ENCODE measurements around the gene RASA3.

RASA3 gene

DNA sequence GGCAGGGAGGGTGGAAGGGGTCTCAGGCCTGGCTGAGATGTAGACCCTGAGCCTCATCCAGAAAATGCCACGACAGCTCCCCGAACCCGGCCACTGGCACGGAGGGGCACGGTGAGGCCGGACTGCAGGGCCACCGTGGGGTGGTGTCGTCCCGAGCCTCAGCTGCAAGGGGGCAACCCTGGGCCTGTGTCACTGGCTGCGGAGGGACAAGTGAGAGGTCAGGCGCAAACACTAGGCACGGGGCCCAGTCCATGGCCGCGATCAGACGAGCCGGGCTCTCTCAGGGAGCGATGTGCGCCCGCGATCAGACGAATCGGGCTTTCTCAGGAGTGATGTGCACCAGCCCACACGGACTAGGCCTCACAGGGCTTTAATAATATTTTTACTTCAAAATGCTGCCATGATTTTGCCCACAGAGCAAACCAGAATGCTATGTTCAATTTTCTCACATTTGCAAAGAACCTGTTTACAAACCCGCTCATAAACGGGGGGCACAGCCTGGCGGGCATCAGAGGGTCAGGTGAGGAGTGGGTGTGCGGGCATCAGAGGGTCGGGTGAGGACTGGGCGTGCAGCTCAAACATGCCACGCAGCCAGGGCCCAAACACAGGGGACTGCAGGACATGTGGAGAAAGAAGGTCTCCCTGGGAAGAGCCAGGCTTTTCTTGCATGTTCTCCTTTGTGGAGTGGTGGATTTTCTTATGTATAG is 115.9 kb downstream of the RASA3 start:
- DNase-seq, result no peak

DNA sequence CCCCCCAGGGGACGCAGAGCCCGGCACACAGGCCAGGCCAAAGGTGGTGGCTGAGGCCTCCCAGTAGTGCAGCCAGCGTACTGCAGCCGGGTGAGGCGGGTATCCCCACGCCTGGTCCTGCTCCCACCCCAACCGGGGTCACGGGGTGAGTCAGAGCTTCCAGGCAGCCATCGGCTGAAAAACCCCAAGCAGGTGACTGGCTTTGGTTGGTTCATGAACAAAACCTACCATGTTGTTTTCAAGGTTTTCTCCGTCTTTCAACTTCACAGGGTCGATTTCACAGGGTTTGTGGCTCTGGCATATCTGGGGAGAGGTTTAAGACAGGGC is 116.5 kb downstream of the RASA3 start:
- DNase-seq, result no peak

DNA sequence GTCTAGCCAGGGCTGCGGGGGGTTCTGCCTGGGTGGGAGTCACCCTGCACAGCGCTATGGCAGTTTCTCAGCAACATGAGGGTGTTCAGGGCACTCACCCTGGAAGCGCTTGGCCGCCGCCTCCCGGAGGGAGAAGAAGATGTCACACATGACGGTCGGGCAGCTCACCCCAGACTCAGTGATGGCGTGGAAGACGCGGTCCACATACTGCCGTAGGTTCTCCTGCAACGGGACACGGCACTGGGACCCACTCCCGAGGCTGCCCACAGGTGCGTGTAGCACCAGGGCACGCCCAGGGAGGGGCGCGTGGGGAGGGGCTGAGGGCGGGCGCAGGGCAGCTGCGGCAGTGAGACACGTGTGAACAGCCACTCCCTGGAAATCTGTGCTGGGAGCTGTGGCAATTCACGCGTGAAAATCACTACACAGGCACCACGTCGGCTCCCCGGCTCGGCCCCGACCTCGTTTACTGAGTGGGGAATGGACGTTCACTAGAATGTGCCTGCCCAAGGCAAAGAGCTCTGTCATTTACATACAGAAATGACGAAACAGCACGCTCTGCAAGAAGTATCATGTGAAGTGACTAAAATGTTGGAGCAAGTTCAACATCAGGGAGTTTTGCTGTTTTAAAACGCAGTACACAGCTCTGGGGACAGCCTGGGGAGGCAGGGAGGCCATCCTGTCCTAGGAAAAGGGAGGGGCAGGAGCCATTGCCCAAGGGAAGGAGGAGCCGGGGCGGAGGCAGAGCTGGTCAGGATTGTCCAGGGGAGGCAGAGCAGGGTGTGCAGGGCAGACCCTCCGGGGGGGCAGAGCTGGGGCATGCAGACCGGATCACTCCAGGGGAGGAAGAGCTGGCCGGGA is 117.1 kb downstream of the RASA3 start:
- DNase-seq, result no peak

DNA sequence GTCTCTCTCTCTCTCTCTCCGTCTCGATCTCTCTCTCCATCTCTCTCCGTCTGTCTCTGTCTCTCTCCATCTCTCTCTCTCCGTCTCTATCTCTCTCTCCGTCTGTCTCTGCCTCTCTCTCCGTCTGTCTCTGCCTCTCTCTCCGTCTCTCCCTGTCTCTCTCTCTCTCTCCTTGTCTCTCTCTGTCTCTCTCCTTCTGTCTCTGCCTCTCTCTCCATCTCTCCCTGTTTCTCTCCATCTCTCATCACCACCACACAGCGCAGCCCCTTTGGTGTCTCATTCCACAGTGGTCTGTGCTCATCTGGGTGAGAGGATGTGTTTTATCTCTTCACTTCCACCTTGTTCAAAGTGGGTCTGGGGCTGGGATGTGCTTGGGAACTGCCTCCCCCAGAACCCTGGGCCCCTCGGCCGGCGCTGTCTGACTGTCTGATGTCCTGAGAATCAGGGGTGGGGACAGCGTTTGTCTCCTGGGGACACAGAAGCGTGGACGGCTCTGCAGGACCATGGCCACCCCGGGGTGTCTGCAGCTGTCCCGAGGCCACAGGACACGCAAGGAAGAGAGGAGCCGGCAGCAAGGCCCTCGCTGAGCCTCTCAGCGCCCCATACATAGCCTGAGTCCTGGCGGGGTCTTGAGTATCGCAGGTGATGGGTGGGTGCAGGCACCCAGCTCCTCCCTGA is 118.3 kb downstream of the RASA3 start:
- DNase-seq, result no peak

DNA sequence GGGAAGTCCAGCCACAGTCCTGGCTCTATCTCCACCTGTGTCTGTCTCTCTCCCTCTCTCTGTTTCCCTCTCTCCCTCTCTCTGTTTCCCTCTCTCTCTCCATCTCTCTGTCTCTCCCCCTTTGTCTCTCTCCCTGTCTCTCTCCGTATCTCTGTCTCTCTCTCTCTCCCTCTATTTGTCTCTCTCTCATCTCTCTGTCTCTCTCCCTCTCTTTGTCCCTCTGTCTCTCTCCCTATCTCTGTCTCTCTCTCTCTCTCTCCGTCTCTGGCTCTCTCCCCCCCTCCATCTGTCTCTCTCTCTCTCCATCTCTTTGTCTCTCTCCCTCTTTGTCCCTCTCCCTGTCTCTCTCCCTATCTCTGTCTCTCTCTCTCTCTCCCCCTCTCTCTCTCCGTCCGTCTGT is 119.1 kb downstream of the RASA3 start:
- DNase-seq, result no peak

DNA sequence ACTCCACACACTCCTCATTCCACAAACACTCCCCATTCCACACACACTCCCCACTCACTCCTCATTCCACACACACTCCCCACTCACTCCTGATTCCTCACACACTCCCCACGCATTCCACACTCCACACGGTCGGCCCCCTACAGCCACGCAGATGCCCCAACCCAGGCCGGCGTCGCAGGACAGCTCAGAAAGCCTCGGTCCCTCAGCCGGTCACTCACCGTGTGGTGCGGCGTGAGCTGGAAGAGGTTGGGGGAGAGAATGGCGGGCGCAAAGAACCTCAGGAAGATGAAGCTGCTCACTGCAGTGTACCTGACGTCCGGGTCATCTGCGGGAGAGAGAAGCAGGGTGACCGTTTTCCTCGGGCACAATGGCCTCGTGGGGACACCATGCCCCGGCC is 119.5 kb downstream of the RASA3 start:
- no peak for DNase-seq

GRCh38 chr13:114012141-114012540 is 120.3 kb downstream of the RASA3 start:
- DNase-seq, result no peak

DNA sequence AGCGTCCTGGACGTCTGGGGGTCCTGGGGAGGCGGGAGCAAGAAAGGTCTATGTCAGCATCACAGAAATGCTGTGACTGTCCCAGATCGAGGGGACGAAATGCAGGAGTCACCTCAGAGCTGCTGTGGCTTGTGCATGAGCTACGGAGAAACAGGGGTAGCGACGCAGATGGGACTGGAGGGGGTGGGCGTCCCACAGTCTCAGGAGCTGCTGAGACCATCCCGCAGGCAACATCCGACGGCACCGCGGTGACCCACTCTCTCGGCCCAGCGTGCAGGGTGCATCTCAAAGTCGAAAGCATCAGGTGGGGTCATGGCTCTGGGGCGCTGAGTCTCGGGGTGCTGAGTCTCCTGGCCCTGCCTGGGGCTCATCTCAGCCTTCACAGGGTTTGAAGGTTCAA is 121.2 kb downstream of the RASA3 start:
- no peak for DNase-seq

- no peak for DNase-seq
Measured at GRCh38 chr13:114010401-114011101, 121.9 kb downstream of the RASA3 start.

GRCh38 chr13:114009590-114010400 is 122.6 kb downstream of the RASA3 start:
- DNase-seq, result no peak

DNA sequence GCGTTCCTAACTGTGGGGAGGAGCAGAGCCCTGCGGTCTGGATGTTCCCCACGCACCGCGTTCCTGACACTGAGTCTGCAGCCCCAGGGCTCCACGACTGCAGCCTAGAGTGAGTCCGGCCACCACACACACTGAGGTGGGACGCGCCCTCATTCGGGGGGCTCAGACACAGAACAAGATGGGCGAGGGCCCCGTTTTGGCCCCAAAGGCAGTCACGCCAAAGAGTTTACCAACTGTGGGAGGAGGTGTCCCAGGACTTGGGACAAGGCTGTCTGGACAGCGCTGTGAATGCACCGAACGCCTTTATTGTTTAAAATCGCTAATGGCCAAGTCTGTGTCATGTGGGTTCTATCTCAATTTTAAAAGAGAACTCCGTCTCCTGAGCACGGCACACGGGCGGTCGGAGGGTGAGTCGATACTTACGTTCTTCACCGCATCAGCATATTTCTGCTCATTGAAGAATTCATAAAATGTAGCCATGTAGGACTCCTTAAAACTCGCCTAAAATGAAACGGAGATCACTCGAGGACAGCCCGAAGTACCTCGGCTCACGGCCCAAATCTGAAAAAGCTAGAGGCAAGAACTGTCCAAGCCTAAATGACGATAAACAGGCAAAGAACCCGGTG is 123.3 kb downstream of the RASA3 start:
- no peak for DNase-seq

GRCh38 chr13:114007566-114007965 is 124.9 kb downstream of the RASA3 start:
- DNase-seq, result no peak

- no peak for DNase-seq
Measured at GRCh38 chr13:114005206-114005724, 127.2 kb downstream of the RASA3 start.

GRCh38 chr13:114004420-114005205 is 127.8 kb downstream of the RASA3 start:
- DNase-seq, result no peak

GRCh38 chr13:114002771-114003321 is 129.6 kb downstream of the RASA3 start:
- no peak for DNase-seq

- DNase-seq, result no peak
Measured at GRCh38 chr13:114002009-114002544, 130.3 kb downstream of the RASA3 start.

- DNase-seq, result no peak
Measured at GRCh38 chr13:114001331-114002008, 131.0 kb downstream of the RASA3 start.

- no peak for DNase-seq
Measured at GRCh38 chr13:114000151-114001040, 132.0 kb downstream of the RASA3 start.

DNA sequence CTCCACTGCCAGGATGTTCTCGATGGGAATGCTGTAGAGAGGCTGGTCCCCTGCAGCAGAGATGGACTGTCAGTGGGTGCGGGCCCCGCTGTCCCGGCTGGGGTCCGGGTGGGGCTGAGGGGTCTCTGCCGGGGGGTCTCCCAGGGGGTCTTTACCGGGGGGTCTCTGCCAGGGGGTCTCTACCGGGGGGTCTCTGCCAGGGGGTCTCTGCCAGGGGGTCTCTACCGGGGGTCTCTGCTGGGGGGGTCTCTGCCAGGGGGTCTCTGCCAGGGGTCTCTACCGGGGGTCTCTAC is 132.9 kb downstream of the RASA3 start:
- DNase-seq, result no peak

Data from inflammatory macrophage (primary cell).